Right atrium auricular region (tissue), 2 donors: ENCODE measurements around the gene RBBP8. TPM values are rescaled to one million over a fixed set of nuclear protein-coding genes. Genes with fewer than 3 reads are reported as not detected.

ENCODE experiments used
- DNase-seq: peaks from one replicate; pipeline ENCODE4 v3.0.0-alpha.2; 2019; ENCODE audit warnings: low spot score
- H3K27ac ChIP-seq, 2 donors: fragments of 200-600 bp; sonication (generic); 1 replicate in 1 of 2; 2 replicates in 1 of 2; pipeline ENCODE4 v1.5.1; 2016 to 2019
- H3K27me3 ChIP-seq, 2 donors: fragments of 200-600 bp; sonication (generic); one replicate each; pipeline versions ENCODE4 v1.5.1 to v1.6.0; 2017 to 2019
- H3K36me3 ChIP-seq: fragments of 200-600 bp; sonication (generic); one replicate; pipeline ENCODE4 v1.5.1; 2016
- H3K4me1 ChIP-seq, 2 donors: fragments of 200-600 bp; sonication (generic); one replicate each; pipeline versions ENCODE4 v1.5.1 to v1.6.0; 2017 to 2019
- H3K4me3 ChIP-seq, 2 donors: fragments of 200-600 bp; sonication (generic); 1 replicate in 1 of 2; 2 replicates in 1 of 2; pipeline ENCODE4 v1.5.1; 2017 to 2019; ENCODE audit warnings: mild to moderate bottlenecking in 1 of 2, moderate library complexity in 1 of 2
- H3K9me3 ChIP-seq, 2 donors: fragments of 200-600 bp; sonication (generic); one replicate each; pipeline ENCODE4 v1.5.1; 2019
- CTCF ChIP-seq, 2 donors: fragments of 200-600 bp; sonication (generic); IDR thresholded peaks; one replicate each; pipeline ENCODE4 v1.5.1; 2019; ENCODE audit warnings: antibody characterized with exemption in 2 of 2
- total RNA-seq, 2 donors: library from RNA; depleted of rRNA; stranded (reverse); fragments of >200 nt; gene quantifications; one replicate each; pipeline ENCODE4 v1.1.0, GENCODE V29; 2016

RBBP8 gene
- total RNA-seq, 2 donors from 2014 or later = 7.2 to 7.6 TPM

GRCh38 chr18:23032030-23032582 lies 99.0 kb downstream of the RBBP8 start:
- H3K27me3 ChIP-seq = no peaks in the 10 kb centered on the region
- TF ChIP-seq CTCF (IDR thresholded peaks at IDR 0.05) = no peak
- no peaks in the 10 kb centered on the region for H3K9me3 ChIP-seq
- no peaks in the 10 kb centered on the region for H3K4me1 ChIP-seq
- no peak overlapping the region for H3K27ac ChIP-seq
- DNase-seq = no peak
- no peak overlapping the region for H3K4me3 ChIP-seq
- H3K36me3 ChIP-seq = no peaks in the 10 kb centered on the region

- Histone ChIP-seq H3K4me1 (no peaks in the 10 kb centered on the region), H3K36me3 (no peaks in the 10 kb centered on the region), H3K27ac (no peak overlapping the region), H3K4me3 (no peak overlapping the region), H3K27me3 (no peaks in the 10 kb centered on the region), H3K9me3 (no peaks in the 10 kb centered on the region)
- no peak for TF ChIP-seq CTCF (IDR thresholded peaks at IDR 0.05)
- no peak for DNase-seq
These were observed 99.9 kb downstream of the RBBP8 start for GRCh38 chr18:23033056-23033455.

GRCh38 chr18:23036660-23037201 lies 103.6 kb downstream of the RBBP8 start:
- Histone ChIP-seq H3K4me1 (no peaks in the 10 kb centered on the region), H3K36me3 (no peaks in the 10 kb centered on the region), H3K9me3 (no peaks in the 10 kb centered on the region), H3K27me3 (no peaks in the 10 kb centered on the region), H3K4me3 (no peak overlapping the region), H3K27ac (no peak overlapping the region)
- no peak for DNase-seq
- no peak for TF ChIP-seq CTCF (IDR thresholded peaks at IDR 0.05)

- no peak for DNase-seq
- Histone ChIP-seq H3K9me3 (no peaks in the 10 kb centered on the region), H3K36me3 (no peaks in the 10 kb centered on the region), H3K4me1 (no peaks in the 10 kb centered on the region), H3K4me3 (no peak overlapping the region), H3K27ac (no peak overlapping the region), H3K27me3 (no peaks in the 10 kb centered on the region)
- TF ChIP-seq CTCF (IDR thresholded peaks at IDR 0.05) = no peak
These were observed 104.5 kb downstream of the RBBP8 start for GRCh38 chr18:23037646-23038045.

GRCh38 chr18:23038712-23039111 lies 105.6 kb downstream of the RBBP8 start:
- Histone ChIP-seq H3K36me3 (no peaks in the 10 kb centered on the region), H3K27me3 (no peaks in the 10 kb centered on the region), H3K4me3 (no peak overlapping the region), H3K27ac (no peak overlapping the region), H3K9me3 (no peaks in the 10 kb centered on the region), H3K4me1 (no peaks in the 10 kb centered on the region)
- TF ChIP-seq CTCF (IDR thresholded peaks at IDR 0.05) = no peak
- DNase-seq = no peak

- TF ChIP-seq CTCF (IDR thresholded peaks at IDR 0.05) = no peak
- no peaks in the 10 kb centered on the region for H3K9me3 ChIP-seq
- H3K27me3 ChIP-seq = no peaks in the 10 kb centered on the region
- H3K27ac ChIP-seq = no peak overlapping the region
- H3K4me3 ChIP-seq = no peak overlapping the region
- no peak for DNase-seq
- H3K36me3 ChIP-seq = no peaks in the 10 kb centered on the region
- no peaks in the 10 kb centered on the region for H3K4me1 ChIP-seq
These were observed 109.0 kb downstream of the RBBP8 start for GRCh38 chr18:23042133-23042532.
